GM12892 (cell line): Measurements from ENCODE around the gene MED12L.

Experiments
- POLR2AphosphoS5 ChIP-seq: IDR thresholded peaks from 2 replicates; pipeline ENCODE4 v1.6.1; 2011; ENCODE audit warnings: low read depth, low read length, control low read depth
- TAF1 ChIP-seq: IDR thresholded peaks from 2 replicates; pipeline ENCODE4 v1.6.1; 2011; ENCODE audit warnings: low read depth, mild to moderate bottlenecking, control low read depth, low read length, borderline replicate concordance

GRCh38 chr3:151267066-151267465 lies 181.6 kb downstream of the MED12L start:
- TF ChIP-seq POLR2AphosphoS5 (no peak), TAF1 (no peak)
